Stimulated activated CD8-positive, alpha-beta memory T cell treated with anti-CD3 and anti-CD28 coated beads, Interleukin-4, amount 100 ng/mL, for 1 hour (primary cell): ENCODE data around the gene FOXK2.

Experiments used
- DNase-seq, 2 donors: peaks; one replicate each; pipeline ENCODE4 v3.0.0-alpha.2; 2020; ENCODE audit warnings: low read depth in 2 of 2, low spot score in 1 of 2

FOXK2 gene

DNA sequence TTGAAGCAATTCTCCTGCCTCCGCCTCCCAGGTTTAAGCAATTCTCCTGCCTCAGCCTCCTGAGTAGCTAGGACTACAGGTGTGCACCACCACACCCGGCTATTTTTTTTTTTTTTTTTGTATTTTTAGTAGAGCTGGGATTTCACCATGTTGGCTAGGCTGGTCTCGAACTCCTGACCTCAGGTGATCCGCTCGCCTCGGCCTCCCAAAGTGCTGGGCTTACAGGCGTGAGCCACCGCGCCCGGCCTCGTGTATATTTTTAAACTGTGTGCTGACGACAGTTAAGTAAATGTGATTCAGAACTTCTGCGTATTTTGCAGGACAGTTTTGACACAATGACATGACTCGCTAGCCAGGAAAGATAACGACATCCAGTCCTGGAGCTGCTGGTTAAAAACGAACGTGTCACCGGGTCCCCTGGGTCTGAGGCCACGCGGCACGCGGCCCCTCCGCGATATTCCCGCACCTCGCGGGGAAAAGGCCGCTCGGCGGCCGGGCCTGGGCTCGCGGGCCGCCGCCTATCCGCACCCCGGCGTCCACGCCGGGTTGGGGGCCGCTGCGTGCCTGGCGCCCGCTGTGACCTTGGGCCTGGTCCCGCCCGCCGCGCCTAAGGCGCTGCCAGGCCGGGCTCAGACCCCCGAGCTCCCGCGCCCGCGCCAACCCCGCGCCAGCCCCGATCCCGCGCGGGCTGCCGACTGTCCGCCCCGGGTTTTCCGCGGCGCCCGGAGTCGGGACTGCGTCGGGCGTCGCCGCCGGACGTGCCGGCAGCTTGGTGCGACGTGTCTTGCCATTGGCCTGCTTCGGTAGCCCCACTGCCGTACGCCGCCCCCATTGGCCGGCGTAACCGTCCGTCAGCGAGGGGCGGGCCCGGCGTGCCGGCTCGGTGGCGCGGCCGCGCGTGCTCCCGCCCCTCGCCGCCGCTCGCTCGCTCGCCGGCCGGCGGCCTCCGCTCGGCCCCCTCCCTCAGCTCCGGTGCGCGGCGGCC lies at the start of gene FOXK2:
TSS of gene FOXK2 (plus strand) at position 907 of the 985 bp plus-strand sequence. CDS start 157 bp downstream, outside the sequence.
- DNase-seq: peak; percentile 75 to 85

DNA sequence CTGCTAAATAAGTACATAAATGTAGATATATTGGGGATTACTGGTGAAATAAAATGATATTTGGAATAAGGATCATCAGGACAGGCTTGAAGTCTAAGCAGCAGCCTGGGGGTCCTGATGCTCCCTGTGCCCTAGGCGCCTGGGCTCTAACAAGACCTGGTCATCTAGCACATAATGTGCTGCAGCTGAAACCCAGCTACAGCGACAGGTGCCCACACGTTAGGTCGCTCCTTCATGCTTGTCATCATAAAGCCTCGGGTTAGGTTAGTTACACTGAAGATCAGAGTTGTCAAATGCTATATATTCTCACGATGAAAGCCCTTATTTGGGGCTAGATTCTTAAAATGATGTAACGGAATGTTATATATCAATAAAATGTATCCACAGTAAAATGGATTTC lies 49.5 kb upstream of the FOXK2 start:
- no peak for DNase-seq

DNA sequence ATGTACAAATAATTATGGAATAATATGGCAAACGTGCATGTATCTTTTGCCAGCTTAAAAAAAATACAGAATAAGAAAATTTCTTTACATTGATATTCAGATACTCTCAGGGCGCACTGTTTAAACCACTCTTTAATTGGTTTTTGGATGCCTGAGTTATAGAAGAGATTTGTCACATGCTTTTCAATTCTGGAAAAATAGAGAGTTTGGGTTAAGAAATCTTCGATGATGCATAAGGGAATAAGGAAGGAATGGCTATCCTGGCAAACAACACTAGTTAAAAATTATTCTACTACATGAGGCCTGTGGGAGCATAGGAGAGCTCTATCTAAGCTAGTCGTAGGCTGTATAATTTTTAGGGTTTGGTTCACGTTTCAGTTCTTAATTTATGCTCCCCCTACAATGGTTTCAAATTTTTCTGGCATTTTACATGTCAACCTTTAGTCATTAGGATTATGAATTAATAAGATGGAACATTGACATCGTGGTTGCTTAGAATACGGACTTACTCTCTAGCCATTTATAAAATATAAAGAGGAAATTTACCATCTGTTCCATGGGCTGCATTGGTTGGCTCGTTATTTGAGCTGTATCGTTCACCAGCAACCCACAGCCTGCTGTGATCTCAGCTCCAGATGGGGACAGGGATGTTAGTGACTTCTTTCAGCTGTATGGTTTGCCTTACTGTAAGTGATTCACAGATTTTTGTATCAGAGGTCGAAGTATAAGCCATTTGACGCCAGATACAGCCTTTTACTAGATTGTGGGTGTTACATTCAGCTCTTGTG lies 45.1 kb upstream of the FOXK2 start:
- DNase-seq: no peak

DNA sequence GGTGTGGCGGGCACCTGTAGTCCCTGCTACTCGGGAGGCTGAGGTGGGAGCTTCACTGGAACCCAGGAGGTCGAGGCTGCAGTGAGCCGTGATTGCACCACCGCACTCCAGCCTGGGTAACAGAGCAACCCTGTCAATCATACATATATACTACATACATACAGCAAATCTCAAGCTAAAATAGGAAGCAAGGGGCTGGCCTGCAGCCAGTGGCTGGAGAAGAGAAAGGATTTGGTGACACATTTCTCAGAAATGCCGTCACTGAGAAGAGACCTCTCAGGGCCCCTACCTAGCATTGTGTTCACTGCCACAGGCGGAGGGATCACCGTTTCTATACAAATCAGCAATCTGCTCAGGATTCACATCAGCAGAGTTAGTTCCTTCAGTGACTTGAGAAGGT lies 44.1 kb upstream of the FOXK2 start:
- no peak for DNase-seq

DNA sequence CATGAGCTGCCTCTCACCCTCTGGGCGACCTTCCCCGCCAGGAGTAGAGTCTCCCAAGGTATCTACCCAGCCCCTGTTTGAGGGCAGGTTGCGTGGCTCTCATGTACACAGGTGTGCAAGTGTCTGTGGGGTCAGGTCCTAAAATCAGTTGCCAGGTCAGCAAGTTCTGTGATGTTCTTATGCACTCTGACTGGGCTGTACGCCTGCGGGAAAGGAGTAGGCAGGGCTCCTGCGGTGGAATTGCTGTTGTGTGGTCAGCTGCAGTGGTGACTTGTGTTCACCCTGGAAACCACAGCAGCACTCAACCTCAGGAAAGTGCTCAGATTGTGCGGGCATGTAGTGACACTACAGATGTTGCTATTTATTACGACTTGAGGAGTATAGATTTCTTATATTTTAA lies 41.6 kb upstream of the FOXK2 start:
- DNase-seq: no peak

DNA sequence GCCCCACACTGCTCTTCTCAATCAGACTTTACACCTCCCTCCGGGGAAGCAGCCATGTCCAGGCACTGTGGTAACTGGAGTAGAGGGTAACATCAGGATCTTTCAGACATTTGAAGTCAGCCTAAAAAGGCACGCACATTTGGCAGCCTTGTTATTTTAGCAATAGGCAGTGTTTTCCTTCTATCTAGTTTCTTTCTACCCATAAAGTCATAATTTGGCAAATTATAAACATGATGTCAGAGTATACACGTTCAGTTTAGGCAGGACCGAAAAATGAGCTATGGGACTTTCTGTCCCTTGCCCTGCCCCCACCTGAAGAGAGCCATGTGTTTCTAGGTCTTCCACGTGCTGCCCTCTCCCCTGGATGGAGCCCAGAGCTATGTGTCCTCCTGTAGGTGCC lies 39.9 kb upstream of the FOXK2 start:
- no peak for DNase-seq

DNA sequence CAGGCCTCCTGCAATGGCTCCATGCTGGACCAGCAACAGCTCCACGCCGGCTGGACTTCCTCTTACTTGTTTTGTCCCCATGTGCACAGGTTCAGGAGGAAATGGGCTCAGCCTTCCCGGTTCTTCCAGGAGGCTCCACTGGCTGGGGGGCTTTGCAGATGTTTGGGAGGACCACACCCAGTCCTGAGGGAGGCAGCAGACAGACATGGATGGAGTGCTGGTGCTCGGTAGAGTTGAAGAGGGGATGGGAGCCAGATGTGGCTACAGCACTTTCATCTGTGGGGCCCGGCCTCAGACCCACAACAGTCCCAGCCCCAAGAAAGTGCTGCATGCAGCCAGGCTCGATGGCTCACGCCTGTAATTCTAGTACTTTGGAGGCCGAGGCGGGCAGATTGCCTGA lies 39.2 kb upstream of the FOXK2 start:
- no peak for DNase-seq

DNA sequence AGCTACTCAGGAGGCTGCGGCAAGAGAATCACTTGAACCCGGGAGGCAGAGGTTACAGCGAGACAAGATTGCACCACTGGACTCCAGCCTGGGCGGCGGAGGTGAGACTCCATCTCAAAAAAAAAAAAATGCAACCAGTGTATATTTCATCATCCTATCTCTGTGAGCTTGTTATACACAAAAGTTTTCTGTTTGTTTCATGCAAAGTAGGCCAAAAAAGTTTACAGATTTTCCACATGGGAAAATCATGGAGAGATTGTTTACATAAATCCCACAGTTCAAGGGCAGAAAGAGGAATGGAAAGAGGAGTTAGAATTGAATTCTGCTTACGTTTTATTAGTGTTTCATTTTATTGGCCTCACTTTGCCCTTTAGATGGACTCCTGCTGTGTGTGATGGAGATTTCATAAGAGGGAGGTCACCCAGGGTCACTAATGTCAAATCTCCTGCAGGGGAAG lies 36.3 kb upstream of the FOXK2 start:
- DNase-seq: no peak

DNA sequence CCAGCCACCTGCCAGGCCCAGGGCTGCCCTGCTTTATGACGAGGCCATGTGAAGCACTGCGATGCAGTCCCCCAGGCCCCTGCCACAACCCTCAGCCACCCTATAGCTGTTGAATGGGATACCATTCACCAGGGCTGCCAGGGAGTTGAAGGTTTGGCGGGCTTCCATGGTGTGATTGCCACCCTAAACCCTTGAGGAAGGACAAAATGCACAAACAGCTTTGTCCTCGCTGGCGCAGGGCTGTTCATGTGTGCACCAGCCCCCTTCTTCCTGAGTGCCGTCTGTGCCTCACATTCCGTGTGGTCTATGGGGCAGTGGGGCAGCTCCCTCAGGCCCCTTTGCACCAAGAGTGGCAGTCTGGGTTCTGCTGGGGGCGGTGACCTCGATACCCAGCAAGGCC lies 35.7 kb upstream of the FOXK2 start:
- no peak for DNase-seq

DNA sequence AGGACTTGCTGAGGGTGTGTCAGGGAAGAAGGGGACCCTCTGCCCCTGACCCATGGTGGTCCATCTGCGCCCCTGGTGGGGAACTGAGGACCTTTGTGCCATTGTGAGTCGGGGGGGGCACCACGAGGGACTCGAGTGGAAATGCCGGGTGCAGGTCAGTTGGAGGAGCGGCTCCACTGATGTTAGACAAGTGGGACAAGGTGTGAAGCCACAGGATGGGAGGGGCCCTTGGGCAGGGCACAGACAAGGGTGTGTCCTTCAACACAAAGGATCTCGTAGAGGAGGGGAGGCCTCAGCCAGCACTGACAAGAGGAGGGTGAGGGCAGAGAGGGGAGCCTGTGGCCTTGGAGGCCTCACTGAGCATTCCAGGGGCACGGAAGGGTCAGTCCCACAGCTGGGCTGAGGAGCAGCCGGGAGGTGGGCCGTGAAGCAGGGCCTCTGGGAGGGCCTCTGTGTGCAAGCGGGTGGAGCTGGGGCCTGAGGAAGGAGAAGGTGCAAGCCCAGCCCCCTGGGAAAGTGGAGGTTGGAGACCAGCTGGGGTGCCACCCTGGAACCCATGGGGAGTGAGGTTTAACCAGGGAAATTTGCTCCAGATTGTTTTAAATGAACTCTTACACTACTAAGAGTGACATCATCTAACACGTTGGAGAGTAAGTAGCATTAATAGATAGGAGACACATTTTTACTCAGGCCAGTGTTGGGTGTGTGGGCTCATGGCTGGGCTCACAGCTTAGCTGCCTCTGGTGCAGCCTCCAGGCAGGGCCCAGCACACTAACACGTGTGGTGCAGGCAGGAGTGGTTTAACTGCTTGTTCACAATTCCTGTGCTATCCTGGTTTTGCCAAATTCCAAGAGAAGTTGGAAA lies 33.1 kb upstream of the FOXK2 start:
- no peak for DNase-seq

DNA sequence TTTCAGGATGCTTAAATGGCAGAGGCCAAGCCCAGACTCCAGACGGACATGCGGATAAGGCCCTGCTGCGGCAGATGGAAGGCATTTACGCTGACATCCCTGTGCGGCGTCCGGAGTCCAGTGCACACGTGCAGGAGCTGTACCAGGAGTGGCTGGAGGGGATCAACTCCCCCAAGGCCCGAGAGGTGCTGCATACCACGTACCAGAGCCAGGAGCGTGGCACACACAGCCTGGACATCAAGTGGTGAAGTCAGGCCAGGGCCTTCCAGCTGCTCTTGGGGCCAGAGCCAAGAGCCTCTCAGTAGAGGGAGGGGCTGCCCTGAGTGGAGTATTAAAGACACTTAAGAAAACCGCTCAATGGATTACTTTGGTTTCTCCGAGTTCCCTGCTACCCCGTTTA lies 31.6 kb upstream of the FOXK2 start:
- no peak for DNase-seq

DNA sequence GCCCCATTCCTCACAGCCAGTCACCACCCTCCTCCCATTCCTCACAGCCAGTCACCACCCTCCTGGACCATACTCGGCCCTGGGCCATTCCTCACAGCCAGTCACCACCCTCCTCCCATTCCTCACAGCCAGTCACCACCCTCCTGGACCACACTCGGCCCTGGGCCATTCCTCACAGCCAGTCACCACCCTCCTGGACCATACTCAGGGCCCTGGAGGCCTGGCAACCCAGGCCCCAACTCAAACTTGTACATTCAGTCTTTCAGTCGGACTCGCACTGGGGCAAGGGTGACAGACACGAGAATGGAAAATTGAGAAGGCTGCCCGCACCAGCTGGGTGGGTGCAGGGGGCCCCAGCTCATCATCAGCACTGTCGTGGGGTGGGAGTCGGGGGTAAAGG lies 30.4 kb upstream of the FOXK2 start:
- DNase-seq: no peak

DNA sequence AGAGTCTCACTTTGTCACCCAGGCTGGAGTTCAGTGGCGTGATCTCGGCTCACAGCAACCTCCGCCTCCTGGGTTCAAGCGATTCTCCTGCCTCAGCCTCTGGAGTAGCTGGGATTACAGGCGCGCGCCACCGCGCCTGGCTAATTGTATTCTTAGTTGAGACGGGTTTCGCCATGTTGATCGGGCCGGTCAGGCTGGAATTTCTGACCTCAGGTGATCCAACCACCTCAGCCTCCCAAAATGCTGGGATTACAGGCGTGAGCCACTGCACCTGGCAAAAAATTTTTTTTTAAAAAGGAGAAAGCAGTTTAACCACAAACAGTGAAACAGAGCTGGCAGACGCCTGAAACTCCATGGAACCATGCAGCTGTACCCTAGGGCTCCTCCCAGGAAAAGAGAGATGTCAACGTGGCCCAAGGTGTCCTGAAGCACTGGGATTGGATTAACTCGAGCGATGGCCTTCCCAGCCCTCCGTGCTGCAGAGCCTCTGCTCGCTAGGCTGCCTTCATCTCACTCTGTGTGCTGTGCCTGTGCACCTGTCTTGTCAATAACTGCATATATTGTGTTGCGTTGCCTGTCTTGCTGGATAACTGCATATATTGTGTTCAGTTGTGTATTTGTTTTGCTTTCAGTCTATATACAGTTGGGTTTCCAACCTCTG lies 29.6 kb upstream of the FOXK2 start:
- DNase-seq: no peak

DNA sequence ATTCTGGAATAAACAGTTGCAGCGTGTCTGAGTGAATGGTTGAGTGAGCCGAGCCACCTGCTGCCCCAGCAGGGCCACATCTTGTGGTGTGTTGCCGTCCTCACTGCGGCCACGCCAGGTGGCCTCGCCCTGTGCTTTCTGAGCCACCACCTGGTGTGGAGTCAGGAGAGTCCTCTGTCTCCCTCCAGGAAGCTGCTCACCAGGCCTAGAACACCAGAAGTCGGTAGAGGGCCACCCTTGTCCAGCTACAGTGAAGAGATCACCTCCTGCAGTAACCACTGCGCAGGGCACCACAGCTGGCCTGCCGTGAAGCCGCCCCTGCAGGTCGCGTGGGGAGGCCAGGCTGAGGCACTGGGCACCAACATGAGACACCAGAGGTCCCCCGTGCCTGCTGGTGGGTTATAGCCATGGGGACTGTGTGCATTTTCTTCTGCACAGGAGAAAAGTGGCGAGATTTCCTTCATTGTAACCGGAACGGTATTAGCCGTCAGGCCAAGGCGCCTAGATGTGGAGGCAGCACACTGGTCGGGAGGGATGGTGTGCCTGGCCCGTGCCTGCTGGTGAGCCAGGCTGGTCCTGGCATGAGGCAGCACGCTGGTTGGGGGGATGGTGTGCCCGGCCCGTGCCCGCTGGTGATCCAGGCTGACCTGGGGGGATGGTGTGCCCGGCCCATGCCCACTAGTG lies 28.9 kb upstream of the FOXK2 start:
- no peak for DNase-seq

DNA sequence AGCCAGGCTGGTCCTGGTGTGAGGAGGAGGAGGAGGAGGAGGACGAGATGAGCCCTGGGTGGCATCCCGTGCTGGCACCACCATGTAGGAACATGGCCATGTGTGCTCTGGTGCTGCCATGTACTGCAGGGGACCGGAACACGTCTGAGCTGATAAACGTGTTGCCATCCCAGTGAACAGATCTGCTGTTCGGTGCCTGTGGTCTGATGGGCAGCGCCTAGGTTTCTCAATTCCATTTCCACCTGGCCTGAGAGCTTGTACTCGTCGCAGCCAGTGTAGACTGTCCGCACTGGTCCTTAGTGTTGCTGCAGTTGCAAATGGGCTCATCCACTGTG lies 28.4 kb upstream of the FOXK2 start:
- no peak for DNase-seq

DNA sequence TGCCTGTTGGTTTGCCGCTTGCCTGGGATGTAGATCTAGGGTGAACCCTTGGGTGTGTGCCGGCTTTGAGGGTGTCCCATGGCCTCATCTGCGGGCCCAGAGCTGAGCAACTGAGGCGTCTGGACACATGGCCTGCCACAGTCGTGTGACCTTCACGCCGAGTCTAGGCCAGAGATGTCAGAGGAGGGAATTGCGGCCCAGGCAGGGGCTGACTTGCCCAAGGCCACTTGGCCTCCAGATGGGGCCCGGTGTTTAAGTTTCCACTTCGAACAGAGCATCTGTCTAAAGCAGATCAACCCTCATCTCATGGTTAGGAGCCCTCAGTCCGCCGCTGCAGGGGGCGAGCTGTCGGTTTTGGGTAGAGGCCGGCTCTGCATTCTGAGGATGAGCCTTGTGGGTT lies 28.0 kb upstream of the FOXK2 start:
- DNase-seq: no peak

DNA sequence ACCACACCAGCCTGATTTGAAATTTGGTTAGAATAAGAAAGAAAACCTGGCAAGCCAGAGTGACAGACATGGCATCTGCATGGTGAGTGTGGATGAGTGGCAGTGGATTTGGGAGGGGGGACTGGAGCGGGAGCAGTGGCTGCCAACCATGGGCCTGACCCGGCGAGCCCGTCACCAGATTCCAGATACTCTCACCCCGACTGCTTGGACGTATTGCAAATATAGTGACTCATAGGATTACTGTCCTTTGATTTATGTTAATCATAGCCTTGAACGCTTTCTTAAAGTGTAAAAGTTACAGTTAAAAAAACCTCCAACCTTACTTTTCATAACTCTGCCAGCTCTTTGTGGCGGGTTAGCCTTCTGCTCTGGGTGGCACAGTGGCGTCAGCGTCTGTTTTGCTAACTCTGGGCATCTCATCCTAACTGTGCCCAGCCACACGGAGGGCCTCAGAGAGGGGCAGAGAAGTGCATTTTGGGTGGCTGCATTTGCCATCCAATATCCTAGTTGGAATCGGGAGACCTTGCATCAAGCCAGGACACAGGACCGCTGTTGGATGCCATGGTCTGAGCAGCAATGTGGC lies 26.8 kb upstream of the FOXK2 start:
- DNase-seq: no peak

DNA sequence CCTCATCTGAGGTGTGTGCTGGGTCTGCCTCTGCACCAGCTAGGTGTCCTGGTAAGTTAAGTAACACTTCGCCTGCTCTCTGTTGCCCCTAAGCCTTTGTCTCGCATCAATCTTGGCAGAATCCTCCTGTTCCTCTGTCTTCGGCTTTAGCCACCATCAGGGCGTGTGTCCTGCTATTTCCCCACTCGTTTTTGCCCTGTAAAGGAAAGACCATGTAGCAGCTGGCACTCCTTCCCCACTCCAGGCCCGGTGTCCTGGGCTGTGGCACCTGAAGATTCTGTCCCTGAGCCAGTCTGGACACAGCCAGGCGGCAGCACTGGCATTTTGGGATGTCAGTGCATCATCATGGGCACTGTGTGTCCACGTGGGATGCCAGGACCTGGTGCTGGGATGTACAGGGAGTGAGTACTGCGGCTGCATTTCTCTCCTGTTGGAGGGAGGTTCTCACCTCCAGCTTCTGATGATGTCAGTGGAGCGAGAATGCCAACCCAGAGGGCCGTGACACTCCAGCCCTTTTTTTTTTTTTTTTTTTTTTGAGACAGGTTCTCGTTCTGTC lies 26.2 kb upstream of the FOXK2 start:
- no peak for DNase-seq

DNA sequence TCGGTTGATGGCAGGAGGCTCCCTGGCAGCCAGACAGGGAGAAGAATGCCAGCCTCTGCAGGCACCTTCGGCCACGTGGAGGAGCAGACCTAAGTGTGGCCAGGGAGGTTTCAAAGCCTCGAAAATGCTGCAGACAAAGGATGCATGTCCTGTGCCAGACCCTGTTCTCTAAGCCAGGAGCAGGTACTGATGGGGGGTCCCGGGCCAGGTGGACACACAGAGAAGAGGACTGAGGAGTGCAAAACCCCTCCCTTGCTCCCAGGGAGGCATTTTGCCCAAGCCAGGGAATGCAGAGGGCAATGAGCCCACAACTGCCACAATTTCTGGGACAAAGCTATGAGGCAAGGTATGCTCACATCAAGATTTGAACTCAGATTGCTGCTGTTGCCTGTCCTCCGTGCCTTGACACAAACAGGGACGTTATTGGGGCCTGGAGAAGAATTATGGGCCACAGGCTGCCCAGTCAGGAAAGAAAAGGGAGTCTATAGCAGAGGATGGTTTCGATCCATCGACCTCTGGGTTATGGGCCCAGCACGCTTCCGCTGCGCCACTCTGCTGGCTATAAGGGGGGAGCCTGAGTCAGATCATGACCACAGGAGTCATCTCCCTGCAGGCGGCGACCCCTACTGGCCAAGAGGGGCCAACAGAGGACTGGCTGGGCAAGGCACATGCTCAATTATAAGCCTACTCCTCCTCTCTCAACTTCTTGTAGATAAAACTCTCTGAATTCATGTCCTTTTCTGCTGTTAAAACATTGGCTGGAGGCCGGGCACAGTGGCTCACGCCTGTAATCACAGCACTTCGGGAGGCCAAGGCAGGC lies 25.1 kb upstream of the FOXK2 start:
- peak; percentile 81 to 83 for DNase-seq
